ENCODE measurements around the gene ATP6V0B. TPM values are rescaled to one million over a fixed set of nuclear protein-coding genes. Genes with fewer than 3 reads are reported as not detected.

ATP6V0B gene
- total and polyA plus RNA-seq, 2 of the 13 experiments (the other 11 are each of a cell fraction or from before 2014, with no cell fraction given) = 157 to 161 TPM

GRCh38 chr1:43934101-43934985 lies 40.4 kb upstream of the ATP6V0B start (continued):
- TF ChIP-seq SETDB1 (CRISPR knock-in tag; IDR thresholded peaks at IDR 0.05; ENCODE audit: borderline replicate concordance) (no peak), MAZ (IDR thresholded peaks at IDR 0.05; ENCODE audit: borderline replicate concordance, low read depth, low read length) (peak; percentile 30; the same call in 1 of the 2 replicates), MAZ (CRISPR knock-in tag; IDR thresholded peaks at IDR 0.05; ENCODE audit: low read depth) (no peak), ZNF773 (CRISPR knock-in tag; IDR thresholded peaks at IDR 0.05; ENCODE audit: borderline replicate concordance) (no peak), AGO2 (optimal IDR thresholded peaks at IDR 0.05; ENCODE audit: low read depth, low read length) (peak; percentile 4)

GRCh38 chr1:43934986-43935324 lies 39.8 kb upstream of the ATP6V0B start:
- Histone ChIP-seq H3K9ac (ENCODE audit: insufficient read depth, low read depth, low read length) (no peak overlapping the region), H2AFZ (ENCODE audit: low read length) (peak overlapping the region; percentile 8), H3K4me1 (ENCODE audit: insufficient read depth, low read length) (peaks cover 39% of the 10 kb centered on the region), H3K4me2 (ENCODE audit: low read depth, low read length) (peak overlapping the region; percentile 99), H3K27ac (ENCODE audit: extremely low read length, insufficient read depth, low read length) (peak overlapping the region; percentile 0), H3K79me2 (ENCODE audit: insufficient read depth, low read length) (no peaks in the 10 kb centered on the region), H4K20me1 (ENCODE audit: insufficient read depth, low read length) (0 out of 2 replicates have a peak, but pooled peaks cover 2% of the 10 kb centered on the region), H3K27me3 (ENCODE audit: control insufficient read depth in 1 of 2, insufficient read depth in 2 of 2, low read length in 2 of 2) (no peaks in the 10 kb centered on the region), H3K4me3 (replicated peaks in 1 of 3; ENCODE audit: insufficient read depth in 1 of 3, low read depth in 2 of 3, low read length in 3 of 3) (peak overlapping the region in 2 of 3 experiments; percentile 61 to 84; a peak in 2 of 6 replicates), H3K36me3 (replicated peaks in 1 of 2; ENCODE audit: control insufficient read depth in 1 of 2, insufficient read depth in 2 of 2, low read length in 2 of 2) (no peaks in the 10 kb centered on the region), H3K9me3 (ENCODE audit: low read length) (no peaks in the 10 kb centered on the region)
- CTCF ChIA-PET (ENCODE audit: low intra/inter-chr PET ratio, low total read pairs) = interaction anchor here (4.6 kb wide), 1 partner anchor 171 kb away, joined by 44 read pairs; no protein-coding TSS in a partner anchor
- in situ Hi-C loops (cut with HindIII; ENCODE audit: extremely low pct_ligation_motif_present, low pct_unique_long_range_greater_than_20kb) = loop anchor here (5.0 kb wide), 2 partner anchors 178 to 408 kb away; no protein-coding TSS in a partner anchor
- no peak for FAIRE-seq
- POLR2A ChIA-PET = interaction anchor here (0.5 to 4.3 kb wide), 8 partner anchors 9 to 901 kb away, joined by 3 to 38 read pairs (median 6); partner anchors contain the start of genes ATP6V0B, IPO13, SLC6A9 and ST3GAL3
- intact Hi-C loops (cut with micrococcal nuclease; ENCODE audit: unreplicated experiment) = loop anchor here (1.0 to 10.0 kb wide), 3 partner anchors 100 to 406 kb away; partner anchors contain the start of gene SLC6A9
- no TSS peak for BruUV-seq (replicated peaks)
- ATAC-seq = peak; percentile 70
- no peak for DNase-seq (ENCODE audit: low spot score)
- 8% methylated on average over 4 of the region's 5 CpGs for WGBS (ENCODE audit: low lambda C conversion rate)
- TF ChIP-seq HIVEP1 (CRISPR knock-in tag; IDR thresholded peaks at IDR 0.05) = no peak
- no peak for TF ChIP-seq TERF1 (CRISPR knock-in tag; IDR thresholded peaks at IDR 0.05)
- TF ChIP-seq ZNF713 (CRISPR knock-in tag; IDR thresholded peaks at IDR 0.05) = no peak
- TF ChIP-seq ZNF547 (CRISPR knock-in tag; IDR thresholded peaks at IDR 0.05) = no peak
- TF ChIP-seq ZNF841 (CRISPR knock-in tag; IDR thresholded peaks at IDR 0.05; ENCODE audit: borderline replicate concordance) = no peak
- TF ChIP-seq ZFAT (CRISPR knock-in tag; conservative IDR thresholded peaks at IDR 0.05) = no peak
- no peak for TF ChIP-seq ZFP41 (CRISPR knock-in tag; IDR thresholded peaks at IDR 0.05; ENCODE audit: borderline replicate concordance)
- TF ChIP-seq FOXC1 (CRISPR knock-in tag; IDR thresholded peaks at IDR 0.05; ENCODE audit: borderline replicate concordance) = no peak
- TF ChIP-seq ZNF775 (CRISPR knock-in tag; IDR thresholded peaks at IDR 0.05; ENCODE audit: borderline replicate concordance) = no peak
- no peak for TF ChIP-seq KDM6A (CRISPR knock-in tag; IDR thresholded peaks at IDR 0.05; ENCODE audit: low read depth)
- no peak for TF ChIP-seq SNAI1 (CRISPR knock-in tag; IDR thresholded peaks at IDR 0.05; ENCODE audit: borderline replicate concordance)
- no peak for TF ChIP-seq NFRKB (IDR thresholded peaks at IDR 0.05)

All from HepG2 (cell line).